ENCODE measurements around the gene NMUR1. TPM values are rescaled to one million over a fixed set of nuclear protein-coding genes. Genes with fewer than 3 reads are reported as not detected.

The NMUR1 gene
- total RNA-seq, 1 donor from 2014 or later: not detected

DNA sequence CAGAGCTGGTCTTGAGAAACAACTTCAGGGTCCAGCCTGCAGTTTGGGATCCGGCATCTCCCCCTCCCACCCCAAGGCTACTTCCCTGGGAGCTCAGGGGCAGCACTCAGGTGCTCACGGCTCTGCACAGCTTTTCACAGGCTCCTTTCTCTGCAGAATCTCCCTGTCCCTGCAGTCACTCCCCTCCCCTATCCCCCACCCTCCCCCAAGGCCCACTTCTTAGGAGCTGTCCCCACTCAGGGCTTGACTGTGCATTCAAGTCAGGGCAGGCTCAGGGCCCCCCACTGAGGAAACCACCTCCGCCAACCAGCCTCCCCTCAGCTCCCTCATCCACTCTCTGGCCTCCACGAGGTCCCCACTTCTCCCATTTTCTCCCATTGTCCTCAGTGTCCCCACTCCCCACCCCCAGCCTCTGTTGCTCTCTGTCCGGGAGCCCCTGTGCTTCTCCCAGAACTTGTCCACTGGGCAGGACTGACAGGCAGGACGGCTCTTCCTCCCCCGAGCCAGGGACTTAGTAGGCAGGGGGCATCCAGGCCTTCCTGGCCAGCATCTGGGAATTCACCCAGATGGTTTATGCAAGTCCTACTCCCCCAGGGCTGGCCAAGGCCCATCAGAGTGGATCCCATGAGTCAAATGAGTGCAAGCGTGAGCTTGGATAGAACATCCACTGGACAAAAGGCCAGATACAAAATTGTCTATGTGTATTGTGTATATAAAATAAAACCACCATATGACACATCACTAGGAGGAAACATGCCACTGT lies 7.6 kb downstream of the NMUR1 start:
- no peak overlapping the region for H3K27ac Mint-ChIP-seq (ENCODE audit: unreplicated experiment)
- Histone ChIP-seq H3K27ac (ENCODE audit: low read depth, low read length) (no peak overlapping the region), H3K9me3 (ENCODE audit: insufficient read depth, low read depth, low read length) (no peaks in the 10 kb centered on the region), H3K36me3 (ENCODE audit: insufficient read depth, low read length) (no peaks in the 10 kb centered on the region), H3K4me1 (ENCODE audit: insufficient read depth, low read length) (no peaks in the 10 kb centered on the region), H2AFZ (ENCODE audit: low read depth, low read length) (no peak overlapping the region), H3K4me2 (ENCODE audit: low read length) (no peak overlapping the region), H3K79me2 (ENCODE audit: insufficient read depth, low read length) (no peaks in the 10 kb centered on the region), H3K4me3 (ENCODE audit: insufficient read depth, low read depth, low read length) (no peak overlapping the region), H3K27me3 (ENCODE audit: insufficient read depth, low read length) (peaks cover 17% of the 10 kb centered on the region), H4K20me1 (ENCODE audit: insufficient read depth, low read length) (no peaks in the 10 kb centered on the region), H3K9ac (ENCODE audit: low read length) (no peak overlapping the region)
- TF ChIP-seq, protein P1, sequence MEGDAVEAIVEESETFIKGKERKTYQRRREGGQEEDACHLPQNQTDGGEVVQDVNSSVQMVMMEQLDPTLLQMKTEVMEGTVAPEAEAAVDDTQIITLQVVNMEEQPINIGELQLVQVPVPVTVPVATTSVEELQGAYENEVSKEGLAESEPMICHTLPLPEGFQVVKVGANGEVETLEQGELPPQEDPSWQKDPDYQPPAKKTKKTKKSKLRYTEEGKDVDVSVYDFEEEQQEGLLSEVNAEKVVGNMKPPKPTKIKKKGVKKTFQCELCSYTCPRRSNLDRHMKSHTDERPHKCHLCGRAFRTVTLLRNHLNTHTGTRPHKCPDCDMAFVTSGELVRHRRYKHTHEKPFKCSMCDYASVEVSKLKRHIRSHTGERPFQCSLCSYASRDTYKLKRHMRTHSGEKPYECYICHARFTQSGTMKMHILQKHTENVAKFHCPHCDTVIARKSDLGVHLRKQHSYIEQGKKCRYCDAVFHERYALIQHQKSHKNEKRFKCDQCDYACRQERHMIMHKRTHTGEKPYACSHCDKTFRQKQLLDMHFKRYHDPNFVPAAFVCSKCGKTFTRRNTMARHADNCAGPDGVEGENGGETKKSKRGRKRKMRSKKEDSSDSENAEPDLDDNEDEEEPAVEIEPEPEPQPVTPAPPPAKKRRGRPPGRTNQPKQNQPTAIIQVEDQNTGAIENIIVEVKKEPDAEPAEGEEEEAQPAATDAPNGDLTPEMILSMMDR (IDR thresholded peaks at IDR 0.05; ENCODE audit: insufficient read depth, low read depth, low read length): no peak
- TF ChIP-seq EZH2 (IDR thresholded peaks at IDR 0.05; ENCODE audit: insufficient read depth, low read length): no peak
- FAIRE-seq (no peak), DNase-seq (ENCODE audit: low read depth) (peak; percentile 6)
- H3K9me3 Mint-ChIP-seq (ENCODE audit: unreplicated experiment): peaks cover 14% of the 10 kb centered on the region
- no peak overlapping the region for H3K4me3 Mint-ChIP-seq (ENCODE audit: unreplicated experiment)
- no peaks in the 10 kb centered on the region for H3K4me1 Mint-ChIP-seq (ENCODE audit: low read depth, unreplicated experiment)
- H3K36me3 Mint-ChIP-seq (ENCODE audit: low read depth, unreplicated experiment): peaks cover 2% of the 10 kb centered on the region
- peaks cover 56% of the 10 kb centered on the region for H3K27me3 Mint-ChIP-seq (ENCODE audit: low read depth, unreplicated experiment)

DNA sequence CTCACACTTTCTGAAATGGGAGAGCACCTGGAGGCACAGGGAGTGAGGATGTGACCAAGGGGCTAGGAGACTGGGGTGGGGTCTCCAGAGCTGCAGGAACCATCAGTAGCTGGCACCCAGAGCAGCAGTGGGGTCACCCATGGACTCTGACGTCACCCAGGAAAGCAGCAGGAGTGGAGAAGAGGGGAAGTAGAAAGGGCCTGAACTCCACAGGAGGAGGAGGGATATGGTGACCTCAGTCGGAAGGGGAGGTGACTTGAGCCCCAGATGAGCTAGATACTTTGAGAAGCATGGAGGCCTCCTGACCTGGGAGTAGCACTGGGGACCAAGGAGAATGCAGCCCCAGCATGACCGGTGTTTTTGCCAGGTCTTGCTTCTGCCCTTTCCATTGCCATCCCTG lies 8.8 kb downstream of the NMUR1 start:
- no peak overlapping the region for H2AFZ ChIP-seq (ENCODE audit: low read depth, low read length)
- H3K27ac ChIP-seq (ENCODE audit: low read depth, low read length): no peak overlapping the region
- Mint-ChIP-seq H3K4me3 (ENCODE audit: unreplicated experiment) (no peak overlapping the region), H3K4me1 (ENCODE audit: low read depth, unreplicated experiment) (no peaks in the 10 kb centered on the region), H3K27me3 (ENCODE audit: low read depth, unreplicated experiment) (peaks cover 47% of the 10 kb centered on the region), H3K36me3 (ENCODE audit: low read depth, unreplicated experiment) (peaks cover 2% of the 10 kb centered on the region), H3K9me3 (ENCODE audit: unreplicated experiment) (peaks cover 14% of the 10 kb centered on the region), H3K27ac (ENCODE audit: unreplicated experiment) (no peak overlapping the region)
- no peak for DNase-seq (ENCODE audit: low read depth)
- no peaks in the 10 kb centered on the region for H4K20me1 ChIP-seq (ENCODE audit: insufficient read depth, low read length)
- no peak overlapping the region for H3K4me3 ChIP-seq (ENCODE audit: insufficient read depth, low read depth, low read length)
- no peak for FAIRE-seq
- H3K27me3 ChIP-seq (ENCODE audit: insufficient read depth, low read length): peaks cover 17% of the 10 kb centered on the region
- H3K9me3 ChIP-seq (ENCODE audit: insufficient read depth, low read depth, low read length): no peaks in the 10 kb centered on the region
- no peak overlapping the region for H3K9ac ChIP-seq (ENCODE audit: low read length)
- TF ChIP-seq, protein P1 (IDR thresholded peaks at IDR 0.05; ENCODE audit: insufficient read depth, low read depth, low read length): no peak
- TF ChIP-seq EZH2 (IDR thresholded peaks at IDR 0.05; ENCODE audit: insufficient read depth, low read length): no peak
- no peaks in the 10 kb centered on the region for H3K4me1 ChIP-seq (ENCODE audit: insufficient read depth, low read length)
- H3K36me3 ChIP-seq (ENCODE audit: insufficient read depth, low read length): no peaks in the 10 kb centered on the region
- H3K79me2 ChIP-seq (ENCODE audit: insufficient read depth, low read length): no peaks in the 10 kb centered on the region
- no peak overlapping the region for H3K4me2 ChIP-seq (ENCODE audit: low read length)

DNA sequence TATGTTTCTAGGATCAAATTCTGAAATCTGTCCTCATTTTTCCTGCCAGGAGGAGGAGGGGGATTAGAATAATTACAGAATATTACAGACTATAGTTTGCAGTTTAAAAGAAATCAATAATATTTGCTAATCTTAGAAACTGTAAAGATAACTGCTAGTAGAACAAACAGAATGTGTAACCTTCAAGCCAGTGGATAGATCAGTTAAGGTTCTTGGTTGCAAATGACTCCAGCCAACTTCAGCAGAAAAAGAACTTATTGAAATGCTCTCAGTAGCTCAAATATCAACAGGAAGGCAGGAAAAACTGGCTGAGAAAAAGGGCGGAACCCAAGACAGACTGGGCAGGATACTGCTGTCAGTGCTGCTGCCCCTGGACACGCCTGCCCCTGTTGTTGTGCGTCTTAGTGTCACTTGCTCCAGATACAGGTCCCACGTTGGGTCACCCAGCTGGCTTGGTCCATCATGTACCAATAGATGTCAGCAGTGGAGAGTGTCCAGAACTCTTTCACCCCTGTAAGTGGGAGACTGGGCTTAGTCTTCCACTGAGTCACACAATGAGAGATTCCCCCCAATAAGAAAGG lies 10.2 kb downstream of the NMUR1 start:
- H4K20me1 ChIP-seq (ENCODE audit: insufficient read depth, low read length): no peaks in the 10 kb centered on the region
- no peaks in the 10 kb centered on the region for H3K4me1 Mint-ChIP-seq (ENCODE audit: low read depth, unreplicated experiment)
- no peaks in the 10 kb centered on the region for H3K4me1 ChIP-seq (ENCODE audit: insufficient read depth, low read length)
- H2AFZ ChIP-seq (ENCODE audit: low read depth, low read length): no peak overlapping the region
- peaks cover 10% of the 10 kb centered on the region for H3K9me3 Mint-ChIP-seq (ENCODE audit: unreplicated experiment)
- H3K9ac ChIP-seq (ENCODE audit: low read length): no peak overlapping the region
- DNase-seq (ENCODE audit: low read depth): no peak
- H3K27me3 Mint-ChIP-seq (ENCODE audit: low read depth, unreplicated experiment): peaks cover 37% of the 10 kb centered on the region
- H3K4me3 Mint-ChIP-seq (ENCODE audit: unreplicated experiment): no peak overlapping the region
- H3K9me3 ChIP-seq (ENCODE audit: insufficient read depth, low read depth, low read length): no peaks in the 10 kb centered on the region
- H3K4me2 ChIP-seq (ENCODE audit: low read length): no peak overlapping the region
- TF ChIP-seq, protein P1 (IDR thresholded peaks at IDR 0.05; ENCODE audit: insufficient read depth, low read depth, low read length): no peak
- peaks cover 17% of the 10 kb centered on the region for H3K27me3 ChIP-seq (ENCODE audit: insufficient read depth, low read length)
- H3K36me3 ChIP-seq (ENCODE audit: insufficient read depth, low read length): no peaks in the 10 kb centered on the region
- H3K36me3 Mint-ChIP-seq (ENCODE audit: low read depth, unreplicated experiment): peaks cover 2% of the 10 kb centered on the region
- FAIRE-seq: no peak
- H3K27ac ChIP-seq (ENCODE audit: low read depth, low read length): no peak overlapping the region
- no peak overlapping the region for H3K4me3 ChIP-seq (ENCODE audit: insufficient read depth, low read depth, low read length)
- no peak overlapping the region for H3K27ac Mint-ChIP-seq (ENCODE audit: unreplicated experiment)
- H3K79me2 ChIP-seq (ENCODE audit: insufficient read depth, low read length): no peaks in the 10 kb centered on the region
